HG02970 (cell line): ENCODE measurements around the gene SEMA3C.

ENCODE experiments used
- ATAC-seq: cut with Tn5 transposase; IDR thresholded peaks from one replicate; pipeline ENCODE4 v1.9.1; 2021; ENCODE audit warnings: mild to moderate bottlenecking, moderate library complexity, moderate number of reproducible peaks; ENCODE audit not compliant: unreplicated experiment, low FRiP score

SEMA3C gene

GRCh38 chr7:80890426-80891258 lies 28.2 kb downstream of the SEMA3C start:
- no peak for ATAC-seq

DNA sequence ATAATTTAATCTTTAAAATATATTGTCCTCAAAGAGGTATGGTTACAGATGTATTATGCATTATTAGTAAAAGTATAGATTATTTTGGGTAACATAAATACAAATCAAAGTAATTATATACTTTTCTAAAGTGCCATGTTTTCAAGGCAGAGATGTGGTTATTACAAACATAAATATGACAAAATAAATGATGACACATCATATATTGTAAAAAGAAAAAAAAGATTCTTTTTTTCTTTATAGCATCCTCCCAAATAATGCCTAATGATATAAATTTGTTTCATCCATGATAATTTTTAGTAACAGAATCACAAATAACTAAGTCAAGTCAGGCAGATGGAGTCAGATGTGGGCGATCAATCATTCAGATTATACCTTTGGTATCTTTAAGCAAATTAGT lies 29.3 kb downstream of the SEMA3C start:
- no peak for ATAC-seq

DNA sequence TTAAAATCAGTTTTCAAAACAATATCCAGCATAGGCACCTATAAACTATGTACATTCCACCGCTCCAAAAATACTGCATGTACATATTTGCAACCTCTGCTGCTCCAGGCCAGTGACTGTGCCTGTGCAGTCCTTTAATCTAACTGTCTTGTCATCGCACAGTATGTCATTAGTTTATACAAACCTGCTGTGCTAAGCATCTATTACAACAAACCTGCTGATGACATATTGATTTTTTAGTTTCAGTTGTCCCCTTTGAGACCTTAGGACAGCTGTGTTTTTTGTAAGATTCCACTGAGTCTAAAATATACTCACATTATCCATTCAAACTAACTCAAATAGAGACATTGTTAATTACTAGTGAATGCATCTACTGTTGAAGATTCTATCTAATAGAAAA lies 33.1 kb downstream of the SEMA3C start:
- ATAC-seq = no peak

GRCh38 chr7:80884511-80885195 lies 34.2 kb downstream of the SEMA3C start:
- no peak for ATAC-seq

DNA sequence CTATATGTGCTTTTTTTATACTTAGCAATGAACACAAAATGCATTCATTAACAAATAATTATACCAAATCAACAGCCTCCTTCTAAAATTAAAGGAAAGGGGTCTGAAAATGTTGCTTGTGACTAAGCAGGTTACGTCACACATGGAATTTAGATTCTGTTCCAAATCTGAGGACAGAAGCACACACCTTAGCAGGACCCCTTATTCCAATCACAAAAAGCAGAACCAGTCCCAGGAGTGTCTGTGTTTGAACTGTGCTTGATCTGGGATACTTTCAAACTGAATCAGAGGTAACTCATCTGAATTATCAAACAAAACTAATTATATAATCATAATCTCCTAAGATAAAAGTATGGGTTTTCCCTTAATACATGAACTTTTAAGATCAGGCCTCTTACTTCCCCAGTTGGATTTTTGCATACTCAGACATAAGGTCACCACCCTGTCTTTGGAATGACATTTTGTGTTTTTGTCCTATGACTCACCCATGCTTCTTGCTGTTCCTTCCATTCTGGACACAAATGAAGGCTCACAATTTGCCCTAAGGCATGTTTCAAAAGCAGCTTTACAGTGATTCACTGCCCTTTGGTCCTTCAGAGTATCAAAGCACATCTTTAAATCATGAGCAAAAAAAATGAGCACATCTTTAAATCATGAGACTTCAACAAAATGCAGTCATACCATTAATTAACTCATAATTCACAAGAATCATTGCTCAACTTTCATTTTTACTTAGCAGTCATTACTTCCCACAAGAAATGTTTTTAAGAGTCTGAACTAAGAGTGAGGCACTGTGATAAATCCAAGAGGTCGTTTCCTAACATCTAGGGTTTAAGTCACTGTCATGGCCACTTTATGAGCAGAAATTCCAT lies 35.5 kb downstream of the SEMA3C start:
- no peak for ATAC-seq

- ATAC-seq = no peak
Observed at GRCh38 chr7:80882213-80882801, 36.5 kb downstream of the SEMA3C start.

- no peak for ATAC-seq
Observed at GRCh38 chr7:80881351-80881900, 37.4 kb downstream of the SEMA3C start.

DNA sequence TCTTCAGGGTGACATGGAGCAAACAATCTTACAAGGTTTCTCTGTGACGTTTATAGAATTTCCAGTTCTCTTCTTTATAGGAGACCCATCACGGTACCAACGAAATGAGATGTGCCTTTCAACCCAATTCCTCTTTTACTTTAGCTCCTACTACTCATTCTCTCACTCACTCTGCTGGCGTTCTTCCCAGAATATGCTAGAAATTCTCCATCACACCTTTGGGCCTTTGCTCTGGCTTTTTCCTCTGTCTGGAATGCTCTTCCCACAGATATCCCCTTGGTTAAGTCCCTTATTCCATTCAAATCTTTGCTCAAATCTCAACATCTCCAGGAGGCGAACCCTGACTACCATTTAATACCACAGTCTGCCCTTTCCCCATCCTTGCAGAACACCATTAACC lies 39.0 kb downstream of the SEMA3C start:
- no peak for ATAC-seq

- no peak for ATAC-seq
Observed at GRCh38 chr7:80876894-80877414, 41.9 kb downstream of the SEMA3C start.

DNA sequence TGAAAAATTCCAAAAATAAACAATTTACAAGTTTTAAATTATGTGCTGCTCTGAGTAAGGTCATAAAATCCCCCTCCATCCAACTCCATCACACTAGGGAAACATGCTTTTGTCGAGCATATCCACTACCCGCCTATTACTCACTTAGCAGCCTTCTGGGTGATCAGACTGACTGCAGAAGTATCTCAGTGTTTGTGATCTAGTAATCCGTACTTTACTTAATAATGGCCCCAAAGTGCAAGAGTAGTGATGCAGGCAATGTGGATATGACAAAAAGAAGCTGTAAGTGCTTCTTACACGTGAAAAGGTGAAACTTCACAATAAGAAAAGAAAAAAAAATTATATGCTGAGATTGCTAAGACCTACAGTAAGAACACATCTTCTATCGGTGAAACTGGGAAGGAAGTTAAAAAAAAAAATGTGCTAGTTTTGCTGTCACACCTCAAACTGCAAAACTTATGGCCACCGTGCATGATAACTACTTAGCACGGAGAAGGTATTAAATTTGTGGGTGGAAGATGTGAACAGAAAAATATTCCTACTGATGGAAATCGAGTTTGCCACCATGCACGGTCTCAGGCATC lies 43.2 kb downstream of the SEMA3C start:
- ATAC-seq = no peak

- ATAC-seq = no peak
Observed at GRCh38 chr7:80873140-80873539, 45.7 kb downstream of the SEMA3C start.

DNA sequence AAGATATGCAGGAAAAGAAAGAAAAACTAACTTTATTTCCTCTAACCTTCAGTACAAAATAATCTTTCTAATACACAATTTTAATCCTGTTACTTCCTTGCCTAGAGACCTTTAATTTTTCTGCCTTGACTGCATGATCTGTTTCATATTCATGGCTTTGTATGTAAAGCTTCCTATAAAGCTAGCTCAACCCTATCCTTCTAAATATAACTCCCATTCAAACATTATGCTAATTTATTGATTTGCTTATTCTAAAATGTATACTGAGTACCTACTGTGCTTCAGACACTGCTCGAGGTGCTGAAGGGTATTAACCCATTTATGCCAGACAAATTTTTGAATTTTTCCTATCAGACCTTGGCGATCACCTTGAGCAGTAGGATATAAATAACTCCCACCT lies 47.6 kb downstream of the SEMA3C start:
- ATAC-seq = no peak

DNA sequence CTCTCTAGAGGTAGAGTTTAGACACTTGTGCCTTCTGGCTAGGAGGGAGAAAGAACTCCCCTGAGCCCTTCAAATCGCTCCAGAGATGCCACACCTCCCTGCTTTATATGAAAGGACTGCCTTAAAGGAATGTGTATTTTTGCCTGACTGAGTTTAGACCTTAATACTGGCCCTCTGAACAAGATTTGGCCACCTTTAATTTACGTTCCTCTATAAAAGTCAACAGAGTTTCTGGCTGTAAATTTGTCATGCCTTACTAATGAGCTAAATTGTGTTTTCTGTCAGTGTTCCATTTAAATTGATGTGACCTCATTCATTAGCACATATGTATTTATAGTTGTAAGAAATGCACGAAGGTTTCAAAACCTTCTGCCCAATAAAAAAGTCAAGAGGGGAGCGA lies 48.0 kb downstream of the SEMA3C start:
- ATAC-seq = no peak

DNA sequence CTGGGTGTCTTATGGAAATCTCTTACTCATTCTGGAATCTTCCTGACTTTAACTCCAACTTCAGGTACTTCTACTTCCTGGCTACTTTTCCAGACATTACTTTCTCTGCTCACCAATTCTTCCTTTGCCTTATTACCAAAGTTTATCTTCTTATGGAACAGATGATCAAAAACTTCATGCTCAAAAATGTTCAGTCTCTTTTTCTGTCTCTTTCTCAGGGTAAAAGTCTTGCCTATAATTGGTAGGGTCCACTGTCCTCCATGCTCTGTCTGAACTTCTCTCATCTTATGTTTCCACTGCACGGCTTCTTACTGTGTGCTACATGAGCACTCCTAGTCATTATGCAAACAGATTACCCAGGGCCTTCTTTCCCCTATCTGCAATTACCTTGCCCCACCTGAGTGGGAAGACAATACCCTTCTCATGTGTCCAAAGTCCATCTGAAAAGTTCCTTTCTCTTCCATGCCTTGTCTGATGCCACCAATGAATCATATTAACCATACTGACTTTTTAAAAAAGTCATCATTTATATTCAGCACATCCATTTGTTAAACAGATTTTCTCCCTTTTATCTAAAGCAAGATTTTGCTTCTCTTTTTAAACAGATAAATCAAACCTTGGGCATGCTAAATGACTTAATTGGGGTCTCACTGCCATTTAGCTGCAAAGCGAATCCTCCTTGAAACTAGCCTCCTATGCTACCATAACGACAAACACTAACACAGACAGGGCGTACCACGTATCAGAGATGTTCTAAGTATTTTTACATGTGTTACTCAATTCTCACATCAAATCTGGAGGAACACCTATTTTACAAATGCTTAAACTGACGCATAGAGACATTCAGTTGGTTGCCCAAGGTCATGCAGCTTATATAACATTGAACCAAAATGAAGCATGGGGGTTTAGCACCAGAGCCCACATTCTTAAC lies 48.8 kb downstream of the SEMA3C start:
- no peak for ATAC-seq

GRCh38 chr7:80869106-80869784 lies 49.6 kb downstream of the SEMA3C start:
- no peak for ATAC-seq

- ATAC-seq = no peak
Observed at GRCh38 chr7:80868566-80868965, 50.3 kb downstream of the SEMA3C start.

DNA sequence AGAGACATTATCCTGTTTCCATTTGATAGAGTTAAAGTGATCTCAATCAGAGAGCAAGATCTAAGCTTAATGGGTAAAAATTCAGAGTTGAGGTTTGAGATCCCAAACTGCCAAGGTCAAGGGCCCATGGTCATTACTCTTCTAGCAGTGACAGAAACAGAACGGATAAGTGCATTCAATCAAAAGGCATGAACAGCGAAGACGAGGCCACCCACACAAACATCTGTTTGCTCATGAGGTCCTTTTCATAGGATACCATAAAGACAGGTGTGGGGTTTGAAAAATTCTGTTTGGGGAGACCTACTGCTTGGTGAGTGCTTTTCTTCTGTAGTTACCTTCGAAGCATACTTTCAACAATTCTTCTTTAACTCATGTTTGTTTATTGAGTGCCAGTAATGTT lies 58.3 kb downstream of the SEMA3C start:
- no peak for ATAC-seq

GRCh38 chr7:80859272-80859970 lies 59.4 kb downstream of the SEMA3C start:
- ATAC-seq = no peak
